Measurements from ENCODE around the gene PCCA.
A peak's percentile ranks its signal among the peaks of the same experiment; 100 is the strongest.

PCCA gene

DNA sequence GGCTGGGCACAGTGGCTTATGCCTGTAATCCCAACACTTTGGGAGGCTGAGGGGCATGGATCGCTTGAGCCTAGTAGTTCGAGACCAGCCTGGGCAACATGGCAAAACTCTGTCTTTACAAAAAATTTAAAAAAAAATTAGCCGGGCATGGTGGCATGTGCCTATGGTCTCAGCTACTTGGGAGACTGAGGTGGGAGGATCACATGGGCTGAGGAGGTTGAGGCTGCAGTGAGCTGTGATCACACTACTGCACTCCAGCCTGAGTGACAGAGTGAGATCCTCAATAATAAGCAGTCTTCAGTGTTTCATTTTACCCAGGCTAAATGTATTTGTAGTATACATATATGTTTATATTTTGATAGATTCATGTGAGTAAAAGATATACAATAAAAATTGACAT is 414.7 kb downstream of the PCCA start:
- H3K4me3 ChIP-seq (ENCODE audit: low read length in 2 of 2), result no peak overlapping the region
- H3K36me3 ChIP-seq (ENCODE audit: control insufficient read depth in 2 of 2, insufficient read depth in 2 of 2, low read length in 2 of 2), result no peaks in the 10 kb centered on the region
- no peaks in the 10 kb centered on the region for H3K27me3 ChIP-seq (ENCODE audit: control insufficient read depth in 1 of 2, insufficient read depth in 2 of 2, low read length in 2 of 2)
- H3K4me1 ChIP-seq (ENCODE audit: control insufficient read depth, insufficient read depth, low read length), result no peaks in the 10 kb centered on the region
- H3K9me3 ChIP-seq (ENCODE audit: control insufficient read depth in 2 of 2, low read length in 2 of 2), result no peaks in the 10 kb centered on the region
- no peak overlapping the region for H3K9ac ChIP-seq (ENCODE audit: low read length in 2 of 2)
- no peak overlapping the region for H3K27ac ChIP-seq (ENCODE audit: low read length)

DNA sequence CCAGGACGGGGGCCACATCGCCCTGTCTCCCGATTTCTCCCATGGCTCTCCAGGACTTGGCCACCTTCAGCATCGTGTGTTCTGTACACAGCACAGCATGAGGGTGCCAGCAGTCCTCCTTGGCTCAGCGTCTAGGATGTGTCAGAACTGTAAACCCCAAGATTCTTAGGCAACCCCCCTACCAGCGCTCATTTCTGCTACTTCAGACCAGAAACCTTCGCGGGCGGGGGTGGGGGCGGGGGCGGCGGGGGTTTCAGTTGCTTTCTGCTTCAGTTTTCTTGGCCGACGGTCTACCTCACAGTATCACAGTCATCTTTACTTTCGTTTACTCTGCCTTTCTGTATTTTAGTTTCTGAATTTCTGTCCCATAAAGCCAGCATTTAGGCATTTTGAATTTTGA is 417.3 kb downstream of the PCCA start:
- Histone ChIP-seq H3K27ac (ENCODE audit: low read length) (no peak overlapping the region), H3K4me1 (ENCODE audit: control insufficient read depth, insufficient read depth, low read length) (no peaks in the 10 kb centered on the region), H3K9ac (ENCODE audit: low read length in 2 of 2) (no peak overlapping the region), H3K27me3 (ENCODE audit: control insufficient read depth in 1 of 2, insufficient read depth in 2 of 2, low read length in 2 of 2) (no peaks in the 10 kb centered on the region), H3K9me3 (ENCODE audit: control insufficient read depth in 2 of 2, low read length in 2 of 2) (no peaks in the 10 kb centered on the region), H3K36me3 (ENCODE audit: control insufficient read depth in 2 of 2, insufficient read depth in 2 of 2, low read length in 2 of 2) (no peaks in the 10 kb centered on the region), H3K4me3 (ENCODE audit: low read length in 2 of 2) (no peak overlapping the region)

DNA sequence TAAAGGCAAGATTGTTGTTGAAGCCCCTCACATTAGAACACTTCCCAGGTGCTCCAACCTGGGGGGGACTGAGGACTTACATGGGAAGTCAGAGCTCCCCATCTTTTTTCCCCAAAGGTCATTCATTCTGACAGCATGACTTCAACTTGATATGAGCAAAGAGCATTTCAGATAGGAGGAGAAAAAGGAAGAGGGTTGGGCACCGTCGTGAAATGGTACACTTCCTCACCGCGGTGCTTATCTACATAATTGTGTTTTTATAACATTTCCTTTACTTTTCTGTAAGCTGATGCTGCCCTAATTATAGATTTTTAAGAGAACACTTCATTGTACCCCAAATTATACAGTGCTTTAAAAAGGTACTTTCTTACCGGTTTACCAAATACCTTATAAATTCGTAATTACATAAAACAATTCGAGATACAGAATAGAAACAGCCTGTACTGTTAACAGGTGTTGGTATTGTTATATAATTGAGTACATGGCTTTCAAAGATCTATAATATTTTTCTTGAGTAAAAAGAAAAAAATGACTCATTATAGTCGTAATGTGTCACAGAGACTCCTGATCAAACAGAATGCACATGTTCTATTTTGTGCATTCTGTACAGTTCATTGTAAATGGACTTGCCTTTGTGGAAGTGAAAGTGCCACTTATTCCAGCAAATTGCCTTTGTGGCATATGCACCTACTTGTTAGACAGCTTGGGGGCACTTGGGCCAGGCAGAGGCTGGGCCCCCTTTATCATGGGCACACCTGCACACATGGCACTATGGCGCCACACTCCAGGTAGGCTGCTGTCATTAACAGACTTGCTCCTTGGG is 417.9 kb downstream of the PCCA start:
- no peaks in the 10 kb centered on the region for H3K36me3 ChIP-seq (ENCODE audit: control insufficient read depth in 2 of 2, insufficient read depth in 2 of 2, low read length in 2 of 2)

DNA sequence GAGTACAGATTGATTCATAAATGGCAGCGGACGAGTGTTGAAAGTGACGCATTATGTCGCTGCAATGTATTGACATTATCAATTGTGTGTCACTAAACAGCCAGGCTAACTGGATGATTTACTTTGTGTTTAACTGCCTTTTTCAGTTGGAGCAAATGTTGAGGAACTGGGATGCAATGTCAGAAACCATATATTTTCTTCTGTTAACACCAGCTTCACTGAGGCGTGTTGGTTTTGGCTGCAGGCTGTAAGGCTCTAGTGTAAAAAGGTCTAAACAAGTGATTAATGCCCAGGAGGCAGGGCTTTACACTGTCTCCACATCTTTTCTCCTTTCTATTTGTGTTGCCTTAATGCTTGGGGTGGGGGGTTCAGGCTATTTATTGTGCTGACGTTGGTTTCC is 419.6 kb downstream of the PCCA start:
- Histone ChIP-seq H3K9ac (ENCODE audit: low read length in 2 of 2) (no peak overlapping the region), H3K27me3 (ENCODE audit: control insufficient read depth in 1 of 2, insufficient read depth in 2 of 2, low read length in 2 of 2) (no peaks in the 10 kb centered on the region), H3K27ac (ENCODE audit: low read length) (no peak overlapping the region), H3K36me3 (ENCODE audit: control insufficient read depth in 2 of 2, insufficient read depth in 2 of 2, low read length in 2 of 2) (no peaks in the 10 kb centered on the region), H3K9me3 (ENCODE audit: control insufficient read depth in 2 of 2, low read length in 2 of 2) (no peaks in the 10 kb centered on the region), H3K4me3 (ENCODE audit: low read length in 2 of 2) (no peak overlapping the region), H3K4me1 (ENCODE audit: control insufficient read depth, insufficient read depth, low read length) (no peaks in the 10 kb centered on the region)

More for the DNA sequence above, 417.9 kb downstream of the PCCA start:
- no peaks in the 10 kb centered on the region for H3K27me3 ChIP-seq (ENCODE audit: control insufficient read depth in 1 of 2, insufficient read depth in 2 of 2, low read length in 2 of 2)
- H3K9ac ChIP-seq (ENCODE audit: low read length in 2 of 2), result no peak overlapping the region
- no peaks in the 10 kb centered on the region for H3K4me1 ChIP-seq (ENCODE audit: control insufficient read depth, insufficient read depth, low read length)
- H3K27ac ChIP-seq (ENCODE audit: low read length), result no peak overlapping the region
- no peaks in the 10 kb centered on the region for H3K9me3 ChIP-seq (ENCODE audit: control insufficient read depth in 2 of 2, low read length in 2 of 2)
- no peak overlapping the region for H3K4me3 ChIP-seq (ENCODE audit: low read length in 2 of 2)

DNA sequence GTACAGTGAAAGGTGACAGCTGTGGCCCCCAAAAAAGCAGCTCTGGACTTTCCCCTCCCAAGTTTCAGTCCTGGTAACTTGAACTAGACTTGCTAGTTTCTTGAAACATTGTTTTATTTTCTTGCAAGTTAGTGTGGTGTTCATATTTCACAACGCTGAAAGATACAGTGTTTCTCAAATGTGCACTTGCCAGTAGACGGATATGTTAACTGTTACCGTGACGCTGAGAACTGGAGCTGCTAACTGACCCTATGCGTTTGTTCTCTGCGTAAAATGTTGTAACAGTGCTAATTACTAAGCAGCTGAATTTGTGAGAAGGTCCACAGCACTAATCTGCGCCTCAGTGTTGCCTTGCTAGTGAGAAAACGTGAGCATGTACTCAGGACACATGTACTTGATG is 420.1 kb downstream of the PCCA start:
- Histone ChIP-seq H3K4me1 (ENCODE audit: control insufficient read depth, insufficient read depth, low read length) (no peaks in the 10 kb centered on the region), H3K27ac (ENCODE audit: low read length) (no peak overlapping the region), H3K4me3 (ENCODE audit: low read length in 2 of 2) (no peak overlapping the region), H3K9me3 (ENCODE audit: control insufficient read depth in 2 of 2, low read length in 2 of 2) (no peaks in the 10 kb centered on the region), H3K9ac (ENCODE audit: low read length in 2 of 2) (no peak overlapping the region), H3K27me3 (ENCODE audit: control insufficient read depth in 1 of 2, insufficient read depth in 2 of 2, low read length in 2 of 2) (no peaks in the 10 kb centered on the region), H3K36me3 (ENCODE audit: control insufficient read depth in 2 of 2, insufficient read depth in 2 of 2, low read length in 2 of 2) (no peaks in the 10 kb centered on the region)

DNA sequence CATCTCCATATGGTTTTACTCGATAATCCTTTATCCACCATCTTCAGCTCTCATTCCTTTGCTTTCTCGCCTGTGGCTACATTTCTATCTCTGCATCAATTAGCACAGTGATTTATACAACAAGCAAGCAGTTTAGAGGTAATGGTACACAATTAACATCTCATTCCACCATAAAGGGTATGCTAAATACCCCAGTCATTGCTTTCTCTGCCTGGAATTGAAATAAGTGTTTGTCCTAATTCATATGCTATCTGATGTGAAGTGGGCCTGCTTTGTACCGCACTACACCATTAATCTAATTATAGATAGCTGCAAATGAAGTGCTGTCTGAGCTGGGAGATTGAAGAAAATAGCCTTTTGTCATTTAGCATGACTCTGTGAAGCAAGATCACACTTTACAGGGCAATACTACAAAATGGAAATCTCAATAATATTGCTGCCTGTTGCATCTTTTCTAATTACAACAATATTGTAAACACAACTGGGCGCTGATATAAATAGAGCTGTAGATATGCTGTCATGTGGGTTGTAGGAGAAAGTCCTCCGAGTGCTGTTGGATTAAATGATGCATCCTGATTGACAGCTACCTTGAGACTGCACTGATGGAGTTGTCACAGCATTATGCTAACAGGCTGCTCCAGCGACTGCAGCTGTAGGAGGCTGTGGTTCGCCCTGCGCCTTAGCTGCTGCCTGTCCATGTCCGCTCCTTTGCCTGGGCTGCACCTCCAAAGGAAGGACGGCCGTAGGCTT is 421.5 kb downstream of the PCCA start:
- no peaks in the 10 kb centered on the region for H3K36me3 ChIP-seq (ENCODE audit: control insufficient read depth in 2 of 2, insufficient read depth in 2 of 2, low read length in 2 of 2)
- H3K4me1 ChIP-seq (ENCODE audit: control insufficient read depth, insufficient read depth, low read length), result no peaks in the 10 kb centered on the region
- H3K27me3 ChIP-seq (ENCODE audit: control insufficient read depth in 1 of 2, insufficient read depth in 2 of 2, low read length in 2 of 2), result no peaks in the 10 kb centered on the region
- H3K4me3 ChIP-seq (ENCODE audit: low read length in 2 of 2), result no peak overlapping the region
- H3K9ac ChIP-seq (ENCODE audit: low read length in 2 of 2), result no peak overlapping the region
- no peaks in the 10 kb centered on the region for H3K9me3 ChIP-seq (ENCODE audit: control insufficient read depth in 2 of 2, low read length in 2 of 2)
- H3K27ac ChIP-seq (ENCODE audit: low read length), result no peak overlapping the region

DNA sequence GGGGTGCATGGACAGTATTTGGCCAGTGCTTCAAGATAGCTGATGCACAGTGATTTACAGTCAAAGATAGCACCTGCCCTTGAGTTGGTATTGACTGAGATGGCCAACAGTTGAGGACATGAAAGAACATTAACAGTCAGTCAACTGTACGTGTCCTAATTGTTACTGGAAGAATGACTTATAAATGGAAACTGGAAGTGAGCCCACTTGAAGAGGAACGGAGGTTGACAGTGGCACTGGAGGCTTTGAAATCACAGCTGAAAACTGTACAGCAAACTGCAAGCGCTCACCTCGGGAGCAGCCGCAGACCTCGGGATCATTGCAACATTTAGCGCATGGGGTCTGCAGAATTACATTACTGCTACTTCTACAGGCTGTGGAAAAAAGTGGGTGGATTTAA is 422.6 kb downstream of the PCCA start:
- Histone ChIP-seq H3K36me3 (ENCODE audit: control insufficient read depth in 2 of 2, insufficient read depth in 2 of 2, low read length in 2 of 2) (no peaks in the 10 kb centered on the region), H3K4me3 (ENCODE audit: low read length in 2 of 2) (no peak overlapping the region), H3K9me3 (ENCODE audit: control insufficient read depth in 2 of 2, low read length in 2 of 2) (no peaks in the 10 kb centered on the region), H3K4me1 (ENCODE audit: control insufficient read depth, insufficient read depth, low read length) (no peaks in the 10 kb centered on the region), H3K9ac (ENCODE audit: low read length in 2 of 2) (no peak overlapping the region), H3K27ac (ENCODE audit: low read length) (no peak overlapping the region), H3K27me3 (ENCODE audit: control insufficient read depth in 1 of 2, insufficient read depth in 2 of 2, low read length in 2 of 2) (no peaks in the 10 kb centered on the region)

DNA sequence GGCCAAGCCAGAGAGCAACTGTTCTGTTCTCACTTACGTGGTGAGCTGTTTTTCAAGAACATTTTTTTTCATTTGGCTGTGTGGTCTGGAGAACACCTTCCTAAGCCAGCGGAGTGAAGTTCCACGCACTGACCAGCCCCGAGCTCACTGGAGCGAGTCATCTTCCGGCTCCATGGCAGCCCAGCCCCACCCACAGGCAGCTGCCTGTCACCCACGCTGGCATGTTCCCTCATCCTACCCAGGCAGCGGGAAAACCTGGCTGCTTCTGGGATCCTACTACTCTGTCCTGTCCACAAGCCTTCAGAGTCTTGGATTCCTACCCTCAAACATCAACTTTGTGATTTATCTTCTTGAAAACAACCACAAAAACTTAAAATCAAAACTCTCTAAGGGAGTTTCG is 423.5 kb downstream of the PCCA start:
- no peak overlapping the region for H3K4me3 ChIP-seq (ENCODE audit: low read length in 2 of 2)
- no peaks in the 10 kb centered on the region for H3K4me1 ChIP-seq (ENCODE audit: control insufficient read depth, insufficient read depth, low read length)
- no peaks in the 10 kb centered on the region for H3K27me3 ChIP-seq (ENCODE audit: control insufficient read depth in 1 of 2, insufficient read depth in 2 of 2, low read length in 2 of 2)
- no peak overlapping the region for H3K27ac ChIP-seq (ENCODE audit: low read length)
- no peaks in the 10 kb centered on the region for H3K36me3 ChIP-seq (ENCODE audit: control insufficient read depth in 2 of 2, insufficient read depth in 2 of 2, low read length in 2 of 2)
- no peaks in the 10 kb centered on the region for H3K9me3 ChIP-seq (ENCODE audit: control insufficient read depth in 2 of 2, low read length in 2 of 2)
- H3K9ac ChIP-seq (ENCODE audit: low read length in 2 of 2), result no peak overlapping the region

DNA sequence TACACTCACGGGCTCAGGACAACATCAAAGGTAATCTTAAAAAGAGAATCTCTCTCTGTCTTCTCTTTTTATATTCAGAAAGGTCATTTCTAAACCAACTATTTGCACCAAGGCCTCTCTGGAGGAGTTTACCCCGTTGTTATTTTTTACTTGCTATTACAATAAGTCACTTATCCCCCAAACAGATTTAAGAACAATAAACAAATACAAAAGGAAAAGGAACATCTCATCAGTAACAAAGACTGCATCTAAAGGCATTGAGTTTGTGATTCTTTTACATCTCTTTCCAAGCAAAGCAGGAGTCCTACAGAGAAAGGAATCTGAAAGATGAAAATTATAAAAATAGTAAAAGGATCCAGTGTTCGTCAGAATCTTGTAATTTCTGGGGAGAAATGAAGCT is 424.3 kb downstream of the PCCA start:
- Histone ChIP-seq H3K4me3 (ENCODE audit: low read length in 2 of 2) (no peak overlapping the region), H3K27me3 (ENCODE audit: control insufficient read depth in 1 of 2, insufficient read depth in 2 of 2, low read length in 2 of 2) (no peaks in the 10 kb centered on the region), H3K27ac (ENCODE audit: low read length) (no peak overlapping the region), H3K9me3 (ENCODE audit: control insufficient read depth in 2 of 2, low read length in 2 of 2) (no peaks in the 10 kb centered on the region), H3K9ac (ENCODE audit: low read length in 2 of 2) (no peak overlapping the region), H3K4me1 (ENCODE audit: control insufficient read depth, insufficient read depth, low read length) (no peaks in the 10 kb centered on the region), H3K36me3 (ENCODE audit: control insufficient read depth in 2 of 2, insufficient read depth in 2 of 2, low read length in 2 of 2) (no peaks in the 10 kb centered on the region)

DNA sequence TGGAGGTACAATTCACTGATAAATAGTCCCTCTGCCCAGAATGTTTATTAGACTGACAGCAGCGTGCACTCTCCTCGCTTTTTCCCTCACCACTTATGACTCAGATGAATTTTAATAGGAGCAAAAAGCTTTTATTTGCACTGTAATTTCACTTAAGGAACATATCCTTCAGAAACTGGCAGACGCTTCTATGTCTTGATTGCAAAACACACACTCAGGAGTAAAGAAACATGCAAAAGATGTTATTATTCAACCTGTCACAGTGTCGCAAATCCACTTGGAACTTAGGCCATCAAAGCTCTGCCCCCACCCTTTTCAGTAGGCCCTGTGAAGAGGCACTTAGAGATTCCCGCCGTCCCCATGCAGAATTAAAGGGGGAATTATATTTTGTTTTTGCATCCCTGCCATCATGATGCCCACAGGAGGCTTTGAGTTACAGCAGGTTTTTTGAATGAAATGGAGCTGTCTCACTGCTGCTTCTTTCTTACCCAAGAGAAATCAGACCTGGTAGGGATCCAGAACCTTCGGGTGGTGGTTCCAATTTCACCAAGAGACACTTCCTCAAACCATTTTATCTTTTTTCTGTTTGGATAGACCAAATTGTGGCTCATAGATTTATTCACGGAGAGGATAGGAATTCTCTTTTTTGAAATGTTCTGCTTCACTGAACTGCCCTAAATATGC is 425.2 kb downstream of the PCCA start:
- no peak overlapping the region for H3K27ac ChIP-seq (ENCODE audit: low read length)
- H3K9ac ChIP-seq (ENCODE audit: low read length in 2 of 2), result no peak overlapping the region
- peak overlapping the region in 1 of 2 donors; percentile 5 for H3K4me3 ChIP-seq (ENCODE audit: low read length in 2 of 2)
- no peaks in the 10 kb centered on the region for H3K36me3 ChIP-seq (ENCODE audit: control insufficient read depth in 2 of 2, insufficient read depth in 2 of 2, low read length in 2 of 2)
- H3K4me1 ChIP-seq (ENCODE audit: control insufficient read depth, insufficient read depth, low read length), result no peaks in the 10 kb centered on the region
- H3K9me3 ChIP-seq (ENCODE audit: control insufficient read depth in 2 of 2, low read length in 2 of 2), result no peaks in the 10 kb centered on the region
- no peaks in the 10 kb centered on the region for H3K27me3 ChIP-seq (ENCODE audit: control insufficient read depth in 1 of 2, insufficient read depth in 2 of 2, low read length in 2 of 2)

All from stomach smooth muscle (tissue), 2 donors.